Nephron (organoid): ENCODE results near the gene CHD9.
A peak's percentile ranks its signal among the peaks of the same experiment; 100 is the strongest.
"Not testable (repeated sequence)": the region's sequence is repeated elsewhere in the genome, so short reads cannot be mapped to it uniquely, and the experiment has no call there.

ENCODE experiments used
- H3K27ac Mint-ChIP-seq, 3 experiments: 2 replicates each; pipeline ENCODE4 v1.8.0; 2020; ENCODE audit warnings: mixed read lengths in 3 of 3, mild to moderate bottlenecking in 2 of 3, moderate library complexity in 1 of 3
- H3K27me3 Mint-ChIP-seq: 2 replicates; pipeline ENCODE4 v1.8.0; 2021; ENCODE audit warnings: low read depth, mild to moderate bottlenecking, moderate library complexity, mixed read lengths
- H3K36me3 Mint-ChIP-seq: 2 replicates; pipeline ENCODE4 v1.8.0; 2020; ENCODE audit warnings: low read depth, mixed read lengths
- H3K4me1 Mint-ChIP-seq: 2 replicates; pipeline ENCODE4 v1.8.0; 2020; ENCODE audit warnings: mixed read lengths
- H3K4me3 Mint-ChIP-seq, 3 experiments: 2 replicates each; pipeline ENCODE4 v1.8.0; 2020; ENCODE audit warnings: mild to moderate bottlenecking in 3 of 3, mixed read lengths in 3 of 3, moderate library complexity in 2 of 3
- H3K9me3 Mint-ChIP-seq: 2 replicates; pipeline ENCODE4 v1.8.0; 2020; ENCODE audit warnings: mixed read lengths
- CTCF ChIP-seq, 3 experiments: fragments of 200-600 bp; sonication (generic); IDR thresholded peaks; one replicate each; pipeline ENCODE4 v1.5.0; 2021; ENCODE audit warnings: antibody characterized with exemption in 3 of 3; ENCODE audit not compliant: unreplicated experiment in 3 of 3

The CHD9 gene

GRCh38 chr16:53043986-53044601, 10.7 kb upstream of the CHD9 start:
- TF ChIP-seq CTCF (IDR thresholded peaks at IDR 0.05; ENCODE audit: unreplicated experiment in 3 of 3): no peak
- H3K4me3 Mint-ChIP-seq: peak overlapping the region; percentile 65 to 83 (median 79)
- no peaks in the 10 kb centered on the region for H3K36me3 Mint-ChIP-seq
- peaks cover 7% of the 10 kb centered on the region for H3K9me3 Mint-ChIP-seq
- H3K27me3 Mint-ChIP-seq: peaks cover 33% of the 10 kb centered on the region
- H3K4me1 Mint-ChIP-seq: peaks cover 54% of the 10 kb centered on the region
- peak overlapping the region; percentile 89 to 100 (median 97) for H3K27ac Mint-ChIP-seq

GRCh38 chr16:53045341-53046220, 9.2 kb upstream of the CHD9 start:
- Mint-ChIP-seq H3K4me3 (peak overlapping the region in 1 of 3 experiments; percentile 49), H3K9me3 (peaks cover 7% of the 10 kb centered on the region), H3K36me3 (no peaks in the 10 kb centered on the region), H3K27ac (peak overlapping the region; percentile 89 to 100 (median 97)), H3K27me3 (peaks cover 33% of the 10 kb centered on the region), H3K4me1 (peaks cover 50% of the 10 kb centered on the region)
- no peak for TF ChIP-seq CTCF (IDR thresholded peaks at IDR 0.05; ENCODE audit: unreplicated experiment in 3 of 3)

- Mint-ChIP-seq H3K4me1 (peaks cover 33% of the 10 kb centered on the region), H3K27me3 (peaks cover 33% of the 10 kb centered on the region)
- H3K36me3 Mint-ChIP-seq, H3K9me3 Mint-ChIP-seq, H3K4me3 Mint-ChIP-seq, H3K27ac Mint-ChIP-seq: not testable (repeated sequence)
These were observed 7.3 kb upstream of the CHD9 start for GRCh38 chr16:53047515-53047914.

- peaks cover 7% of the 10 kb centered on the region for H3K9me3 Mint-ChIP-seq
- H3K36me3 Mint-ChIP-seq: no peaks in the 10 kb centered on the region
- H3K27me3 Mint-ChIP-seq: peaks cover 30% of the 10 kb centered on the region
- peaks cover 25% of the 10 kb centered on the region for H3K4me1 Mint-ChIP-seq
- TF ChIP-seq CTCF (IDR thresholded peaks at IDR 0.05; ENCODE audit: unreplicated experiment in 3 of 3): no peak
- H3K27ac Mint-ChIP-seq: peak overlapping the region in 2 of 3 experiments; percentile 21 to 43
- H3K4me3 Mint-ChIP-seq: no peak overlapping the region
These were observed 6.5 kb upstream of the CHD9 start for GRCh38 chr16:53048139-53048915.

GRCh38 chr16:53051255-53051654, 3.5 kb upstream of the CHD9 start:
- H3K27ac Mint-ChIP-seq, H3K4me1 Mint-ChIP-seq, H3K9me3 Mint-ChIP-seq, H3K4me3 Mint-ChIP-seq, H3K27me3 Mint-ChIP-seq, H3K36me3 Mint-ChIP-seq: not testable (repeated sequence)

- no peak for TF ChIP-seq CTCF (IDR thresholded peaks at IDR 0.05; ENCODE audit: unreplicated experiment in 3 of 3)
- H3K4me3 Mint-ChIP-seq: peak within 1 kb of the TSS; percentile 1 to 72 (median 51)
- H3K27me3 Mint-ChIP-seq: peaks cover 7% of the 10 kb centered on the region
- peak within 1 kb of the TSS; percentile 1 to 78 (median 77) for H3K27ac Mint-ChIP-seq
- peaks cover 4% of the 10 kb centered on the region for H3K9me3 Mint-ChIP-seq
- H3K4me1 Mint-ChIP-seq: peaks cover 18% of the 10 kb centered on the region
- no peaks in the 10 kb centered on the region for H3K36me3 Mint-ChIP-seq
These were observed 2.0 kb upstream of the CHD9 start, which contains the start of gene CHD9NB for GRCh38 chr16:53052519-53053501. Gene CHD9NB, minus strand, starts transcription at chr16:53052897. Its CDS starts 8,739 bp downstream, at chr16:53044158.
